Activated CD4-positive, alpha-beta T cell treated with anti-CD3 and anti-CD28 coated beads, Interleukin-2, Interleukin-4, amounts not matched to agents 100 ng/mL and 50 ng/mL, durations not matched to agents 16 hours and 8 hours (primary cell): ENCODE measurements around the gene TPM2.

Experiments
- DNase-seq: peaks from one replicate; pipeline ENCODE4 v3.0.0-alpha.2; 2020; ENCODE audit warnings: low spot score

TPM2 gene

GRCh38 chr9:35689542-35690293 lies at the start of gene TPM2:
Gene TPM2 (minus strand): TSS chr9:35689925. CDS start chr9:35689817, 108 bp downstream.
- DNase-seq, result no peak

DNA sequence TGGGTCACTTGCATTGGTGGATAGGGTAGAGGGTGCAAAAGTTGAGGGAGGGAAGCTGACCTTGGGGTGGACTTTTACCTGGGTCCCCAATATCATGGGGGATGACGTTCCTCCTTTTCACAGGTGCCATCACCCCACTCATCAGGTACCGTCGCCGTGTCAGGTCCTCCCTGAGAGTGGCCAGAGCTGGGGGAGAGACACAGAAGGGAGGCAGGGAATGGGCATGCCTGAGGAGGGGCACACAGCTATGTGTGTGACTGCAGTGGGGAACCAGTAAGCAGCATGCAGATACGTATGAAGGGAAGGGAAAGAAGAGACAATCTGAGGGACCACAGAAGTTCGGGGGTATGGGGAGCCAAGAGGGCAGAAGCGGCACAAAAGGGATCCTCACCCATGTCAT lies 49.2 kb upstream of the TPM2 start:
- no peak for DNase-seq

DNA sequence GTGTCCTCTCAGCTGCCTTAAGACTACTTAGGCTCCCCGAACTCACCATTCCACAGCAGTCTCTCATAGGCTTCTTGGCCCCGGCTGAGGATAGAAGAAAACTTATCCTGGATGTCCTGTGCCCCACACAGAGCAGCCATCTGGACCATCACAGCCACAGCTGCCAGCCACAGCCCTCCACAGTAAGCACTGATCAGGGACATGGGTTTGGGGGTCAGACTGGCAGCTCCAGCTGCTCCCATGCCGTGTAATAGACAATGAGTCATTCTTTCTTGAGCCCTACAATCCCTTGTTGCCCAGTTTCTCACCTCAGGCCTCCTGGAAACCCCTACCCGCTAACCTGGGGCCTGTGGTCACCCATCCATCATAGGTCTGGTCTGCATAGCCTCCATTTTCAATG lies 48.5 kb upstream of the TPM2 start:
- no peak for DNase-seq

DNA sequence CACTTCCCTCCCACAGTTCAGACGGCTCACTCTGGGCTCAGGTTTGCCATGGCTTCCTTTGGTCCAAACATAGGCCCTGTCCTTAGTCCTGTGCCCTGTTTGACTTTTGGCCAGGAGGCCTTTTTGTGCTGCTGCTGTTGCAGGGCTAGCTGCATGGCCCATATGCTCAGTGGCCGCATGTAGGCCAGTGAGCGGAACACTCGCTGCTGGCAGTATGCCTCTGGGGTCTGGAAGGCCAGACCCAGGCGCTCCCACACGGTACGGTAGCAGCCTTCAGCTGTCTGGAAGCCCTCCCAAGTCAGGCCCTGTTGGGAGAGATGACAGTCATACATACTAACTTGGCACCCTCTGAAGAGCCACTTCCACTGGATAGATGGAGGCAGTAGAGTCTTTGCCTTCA lies 47.4 kb upstream of the TPM2 start:
- no peak for DNase-seq

GRCh38 chr9:35736201-35736633 lies 46.5 kb upstream of the TPM2 start:
- peak; percentile 78 for DNase-seq

- no peak for DNase-seq
These were observed 44.4 kb upstream of the TPM2 start for GRCh38 chr9:35734096-35734495.

DNA sequence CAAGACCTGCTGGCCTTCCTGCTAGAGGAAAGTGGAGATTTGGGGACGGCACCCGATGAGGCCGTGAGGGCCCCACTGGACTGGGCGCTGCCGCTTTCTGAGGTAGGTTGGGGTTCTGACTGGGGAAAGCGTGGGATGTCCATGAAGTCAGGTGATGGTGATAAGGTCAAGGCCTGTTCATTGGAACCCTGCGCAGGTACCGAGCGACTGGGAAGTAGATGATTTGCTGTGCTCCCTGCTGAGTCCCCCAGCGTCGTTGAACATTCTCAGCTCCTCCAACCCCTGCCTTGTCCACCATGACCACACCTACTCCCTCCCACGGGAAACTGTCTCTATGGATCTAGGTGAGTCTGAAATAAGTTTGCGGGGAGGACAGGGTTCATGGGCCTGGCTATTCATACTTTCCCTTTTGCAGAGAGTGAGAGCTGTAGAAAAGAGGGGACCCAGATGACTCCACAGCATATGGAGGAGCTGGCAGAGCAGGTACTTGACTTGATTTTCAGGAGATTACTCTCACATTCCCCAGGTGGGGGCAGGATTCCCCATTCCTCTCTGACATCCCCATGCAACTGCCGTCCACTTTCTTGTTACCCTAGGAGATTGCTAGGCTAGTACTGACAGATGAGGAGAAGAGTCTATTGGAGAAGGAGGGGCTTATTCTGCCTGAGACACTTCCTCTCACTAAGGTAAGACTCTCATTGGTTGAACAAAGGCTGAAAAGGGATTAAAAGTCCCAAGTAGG lies 43.2 kb upstream of the TPM2 start:
- no peak for DNase-seq

DNA sequence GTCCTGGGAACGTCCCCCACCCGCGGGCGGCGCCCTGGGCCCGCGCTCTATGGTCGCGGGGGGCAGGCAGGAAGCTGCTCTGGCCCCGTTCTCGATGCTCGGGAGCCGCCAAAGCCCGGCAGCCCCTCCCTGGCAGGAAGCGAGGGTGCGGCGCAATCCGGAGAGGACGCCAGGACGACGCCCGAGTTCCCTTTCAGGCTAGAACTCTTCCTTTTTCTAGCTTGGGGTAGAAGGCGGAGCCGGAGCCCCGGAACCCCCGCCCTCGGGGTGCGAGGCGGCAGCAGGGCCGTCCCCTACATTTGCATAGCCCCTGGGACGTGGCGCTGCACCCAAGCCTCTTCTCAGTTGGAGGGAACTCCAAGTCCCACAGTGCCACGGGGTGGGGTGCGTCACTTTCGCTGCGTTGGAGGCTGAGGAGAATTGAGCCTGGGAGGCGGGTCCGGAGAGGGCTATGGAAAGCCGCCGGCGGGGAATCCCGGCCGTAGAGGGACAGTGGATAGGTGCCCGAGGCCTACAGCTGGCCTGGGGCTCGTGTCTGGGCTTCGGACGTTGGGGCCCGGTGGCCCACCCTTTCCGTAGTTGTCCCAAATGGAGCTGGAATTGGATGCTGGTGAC lies 42.6 kb upstream of the TPM2 start, which contains the start of the genes CREB3 and TLN1:
TSS of gene CREB3 (plus strand) at position 482 of the 615 bp plus-strand sequence. CDS start at position 589, 107 bp downstream.
TSS of gene TLN1 (minus strand) at position 11 of the 615 bp plus-strand sequence. CDS start 6,501 bp downstream, outside the sequence.
- peak; percentile 98 for DNase-seq

DNA sequence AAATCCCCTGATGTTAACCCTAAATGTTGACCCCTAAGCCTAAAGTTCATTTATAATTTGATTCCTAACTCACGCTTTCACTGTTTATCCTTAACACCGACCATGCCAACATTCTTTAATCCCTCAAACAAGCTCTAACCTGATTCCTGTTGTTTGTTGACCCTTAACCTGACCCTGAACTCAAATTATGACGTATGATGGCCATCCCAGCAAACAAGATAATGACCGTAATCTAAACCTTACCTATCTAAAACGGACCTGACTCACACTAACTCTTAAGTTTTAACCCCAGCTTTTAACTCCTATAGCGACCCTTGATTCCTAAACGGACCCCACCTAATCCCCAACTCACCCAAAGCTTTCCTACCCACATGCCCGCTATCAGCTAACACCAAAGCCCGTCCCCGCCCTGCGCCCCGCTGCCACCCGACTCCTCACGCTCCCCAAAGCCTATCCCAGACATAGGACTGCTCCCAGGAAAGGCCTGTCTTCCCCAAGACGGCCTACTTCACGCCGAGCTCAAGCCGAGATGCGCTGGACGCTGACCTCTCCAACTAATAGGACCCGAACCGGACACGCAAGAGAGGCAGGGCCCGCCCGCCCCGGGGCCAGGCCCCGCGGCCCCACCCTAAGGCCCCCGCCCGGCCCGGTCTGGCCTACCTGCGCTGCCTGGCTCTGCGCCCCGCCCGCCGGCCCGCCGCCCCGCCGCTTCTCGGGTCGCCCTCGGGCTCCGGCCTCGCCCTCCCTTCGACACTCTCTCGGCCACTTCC lies 41.9 kb upstream of the TPM2 start:
- no peak for DNase-seq

DNA sequence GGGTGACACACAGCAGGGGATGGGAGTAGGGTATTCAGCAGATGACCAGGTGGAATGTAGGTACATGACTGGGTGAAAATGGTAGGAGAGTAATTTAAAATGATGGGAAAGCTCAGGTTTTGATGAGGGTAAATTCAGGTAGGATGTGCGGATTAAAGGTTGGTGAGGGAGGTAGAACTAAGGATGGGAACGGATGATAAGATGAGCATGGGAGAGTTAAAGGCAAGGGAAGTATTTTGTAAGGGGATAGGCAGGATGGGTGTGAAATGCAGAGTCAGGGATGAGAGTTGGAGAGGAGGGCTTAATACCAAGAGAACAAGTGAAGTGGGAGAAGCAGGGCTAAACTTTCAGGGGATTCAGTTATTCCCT lies 40.7 kb upstream of the TPM2 start:
- no peak for DNase-seq

DNA sequence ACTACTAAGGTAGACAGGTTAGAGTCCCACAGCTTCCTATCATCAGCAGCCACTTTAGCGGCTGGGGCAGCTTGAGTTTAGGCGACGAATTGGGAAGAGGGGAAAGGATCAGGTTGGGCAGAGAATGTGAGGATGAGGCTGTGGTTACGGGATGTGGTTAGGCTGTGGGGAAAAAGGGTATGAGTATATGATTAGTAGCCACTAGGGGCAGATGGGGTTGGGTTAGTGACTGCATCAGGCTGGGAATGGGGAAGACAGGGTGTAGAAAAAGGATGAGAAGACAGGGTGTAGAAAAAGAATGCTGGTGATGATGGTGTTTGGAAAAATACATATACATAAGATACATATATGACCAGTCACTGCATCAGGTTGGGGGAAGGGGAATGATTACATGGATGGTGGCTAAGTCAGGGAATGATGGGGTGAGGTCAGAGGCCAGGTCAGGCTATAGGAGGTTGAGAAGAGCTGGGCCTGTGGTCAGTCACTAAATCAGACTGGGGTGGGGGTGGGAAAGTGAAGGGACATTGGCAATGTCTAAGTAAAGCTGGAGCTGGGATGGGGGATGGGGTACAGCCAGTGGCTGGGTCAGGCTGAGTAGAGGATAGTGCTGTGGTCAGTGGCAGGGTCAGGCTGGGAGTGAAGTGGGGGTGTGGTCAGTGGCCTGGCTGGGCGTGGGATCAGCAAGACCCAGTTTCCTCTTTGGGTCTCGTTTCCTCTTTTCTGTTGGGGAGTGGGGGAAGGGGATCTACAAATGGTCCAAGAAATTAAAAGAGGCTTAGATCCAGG lies 40.2 kb upstream of the TPM2 start:
- DNase-seq, result peak; percentile 60

- no peak for DNase-seq
These were observed 39.4 kb upstream of the TPM2 start for GRCh38 chr9:35729101-35729500.

- peak; percentile 75 for DNase-seq
These were observed 38.6 kb upstream of the TPM2 start for GRCh38 chr9:35728041-35728971.

GRCh38 chr9:35727676-35728040 lies 37.9 kb upstream of the TPM2 start:
- no peak for DNase-seq

GRCh38 chr9:35726931-35727330 lies 37.2 kb upstream of the TPM2 start:
- DNase-seq, result no peak

DNA sequence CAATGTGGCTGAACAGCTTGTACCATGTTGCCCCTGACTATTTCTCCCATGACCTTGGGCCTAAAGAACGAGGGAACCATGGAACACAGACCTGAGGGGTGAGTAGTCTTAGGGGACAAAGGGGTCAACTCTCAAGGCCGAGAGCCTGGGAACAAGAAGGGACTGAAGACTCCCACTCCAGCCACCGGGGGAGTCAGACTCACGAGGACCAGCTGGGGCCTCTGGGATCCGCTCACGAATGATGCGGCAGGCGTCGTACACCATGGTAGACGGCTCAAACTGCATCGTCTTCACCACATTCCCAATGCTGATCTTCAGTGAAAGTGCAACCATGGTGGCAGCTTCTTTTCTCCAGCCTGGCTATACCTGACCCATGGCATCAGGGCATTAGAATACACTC lies 35.6 kb upstream of the TPM2 start:
- no peak for DNase-seq

DNA sequence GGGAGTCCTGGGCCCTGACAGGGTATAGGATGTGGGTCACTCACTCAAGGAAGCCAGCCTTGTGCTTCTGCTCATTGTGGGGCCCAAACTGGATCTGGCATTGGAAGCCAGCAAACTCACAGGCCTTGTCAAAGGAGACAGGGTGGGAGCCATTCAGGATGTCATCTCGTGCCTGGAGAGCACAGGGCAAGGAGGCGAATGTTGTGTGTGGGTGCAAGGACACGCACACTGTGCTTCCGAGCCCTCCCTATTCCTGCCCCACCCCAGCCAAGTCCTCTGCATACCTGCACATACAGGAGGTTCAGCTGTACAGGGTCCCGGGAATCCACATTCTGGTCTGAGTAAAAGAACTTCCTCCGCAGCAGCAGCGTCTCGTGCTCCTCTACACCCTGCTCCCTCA lies 34.2 kb upstream of the TPM2 start:
- no peak for DNase-seq

- DNase-seq, result no peak
These were observed 33.7 kb upstream of the TPM2 start for GRCh38 chr9:35723426-35723825.

GRCh38 chr9:35719546-35719945 lies 29.8 kb upstream of the TPM2 start:
- DNase-seq, result no peak
